HUES48 (cell line): ENCODE results near the gene CYREN.

Source experiments
- H3K27ac ChIP-seq: one replicate; pipeline ENCODE4 v1.7.0; 2013; ENCODE audit warnings: low read depth, low read length, inconsistent platforms
- H3K27me3 ChIP-seq: 2 replicates; pipeline ENCODE4 v1.6.1; 2013; ENCODE audit warnings: mild to moderate bottlenecking, low read length; ENCODE audit not compliant: control insufficient read depth, insufficient read depth
- H3K36me3 ChIP-seq: 2 replicates; pipeline ENCODE4 v1.6.1; 2013; ENCODE audit warnings: low read length; ENCODE audit not compliant: control insufficient read depth, insufficient read depth
- H3K4me1 ChIP-seq: 2 replicates; pipeline ENCODE4 v1.6.1; 2013; ENCODE audit warnings: mild to moderate bottlenecking, low read length; ENCODE audit not compliant: control insufficient read depth, insufficient read depth
- H3K4me3 ChIP-seq: 2 replicates; pipeline ENCODE4 v1.5.1; 2013; ENCODE audit warnings: mild to moderate bottlenecking, low read depth, low read length
- H3K9ac ChIP-seq: 2 replicates; pipeline ENCODE4 v1.6.1; 2013; ENCODE audit warnings: mild to moderate bottlenecking, low read depth, low read length, moderate library complexity
- H3K9me3 ChIP-seq: 2 replicates; pipeline ENCODE4 v1.6.1; 2013; ENCODE audit warnings: low read length; ENCODE audit not compliant: control insufficient read depth, insufficient read depth

CYREN gene

GRCh38 chr7:135208102-135208793, 37.7 kb upstream of the CYREN start:
- peaks cover 20% of the 10 kb centered on the region for H3K36me3 ChIP-seq
- H3K4me3 ChIP-seq: no peak overlapping the region
- H3K9ac ChIP-seq: no peak overlapping the region
- peaks cover 4% of the 10 kb centered on the region; the same call in 1 of the 2 replicates for H3K4me1 ChIP-seq
- H3K27me3 ChIP-seq: peaks cover 9% of the 10 kb centered on the region
- H3K9me3 ChIP-seq: no peaks in the 10 kb centered on the region
- no peak overlapping the region for H3K27ac ChIP-seq

- Histone ChIP-seq H3K36me3 (peaks cover 27% of the 10 kb centered on the region), H3K4me3 (no peak overlapping the region), H3K9me3 (no peaks in the 10 kb centered on the region), H3K9ac (no peak overlapping the region), H3K27me3 (peaks cover 9% of the 10 kb centered on the region), H3K27ac (no peak overlapping the region), H3K4me1 (peaks cover 4% of the 10 kb centered on the region; the same call in 1 of the 2 replicates)
Measured at GRCh38 chr7:135207406-135208101, 37.0 kb upstream of the CYREN start.

GRCh38 chr7:135206941-135207391, 36.5 kb upstream of the CYREN start:
- H3K27me3 ChIP-seq: peaks cover 9% of the 10 kb centered on the region
- peaks cover 4% of the 10 kb centered on the region; the same call in 1 of the 2 replicates for H3K4me1 ChIP-seq
- H3K9me3 ChIP-seq: no peaks in the 10 kb centered on the region
- H3K4me3 ChIP-seq: no peak overlapping the region
- no peak overlapping the region for H3K27ac ChIP-seq
- H3K9ac ChIP-seq: no peak overlapping the region
- H3K36me3 ChIP-seq: peaks cover 31% of the 10 kb centered on the region

- H3K27ac ChIP-seq: no peak overlapping the region
- peaks cover 36% of the 10 kb centered on the region for H3K36me3 ChIP-seq
- no peak overlapping the region for H3K4me3 ChIP-seq
- H3K27me3 ChIP-seq: peaks cover 7% of the 10 kb centered on the region
- H3K9me3 ChIP-seq: no peaks in the 10 kb centered on the region
- no peak overlapping the region for H3K9ac ChIP-seq
- H3K4me1 ChIP-seq: peaks cover 3% of the 10 kb centered on the region; the same call in 1 of the 2 replicates
Measured at GRCh38 chr7:135205850-135206249, 35.3 kb upstream of the CYREN start.

- H3K4me1 ChIP-seq: no peaks in the 10 kb centered on the region; the same call in 1 of the 2 replicates
- H3K27me3 ChIP-seq: no peaks in the 10 kb centered on the region
- no peak overlapping the region for H3K9ac ChIP-seq
- H3K36me3 ChIP-seq: peaks cover 44% of the 10 kb centered on the region
- no peaks in the 10 kb centered on the region for H3K9me3 ChIP-seq
- H3K4me3 ChIP-seq: no peak overlapping the region
- H3K27ac ChIP-seq: no peak overlapping the region
Measured at GRCh38 chr7:135204876-135205275, 34.4 kb upstream of the CYREN start.

GRCh38 chr7:135204341-135204749, 33.8 kb upstream of the CYREN start:
- H3K36me3 ChIP-seq: peaks cover 44% of the 10 kb centered on the region
- peaks cover 2% of the 10 kb centered on the region; the same call in 1 of the 2 replicates for H3K4me1 ChIP-seq
- no peaks in the 10 kb centered on the region for H3K9me3 ChIP-seq
- no peak overlapping the region for H3K9ac ChIP-seq
- no peaks in the 10 kb centered on the region for H3K27me3 ChIP-seq
- no peak overlapping the region for H3K4me3 ChIP-seq
- H3K27ac ChIP-seq: no peak overlapping the region

GRCh38 chr7:135201350-135201749, 30.8 kb upstream of the CYREN start:
- Histone ChIP-seq H3K4me3 (no peak overlapping the region), H3K36me3 (peaks cover 49% of the 10 kb centered on the region), H3K27ac (no peak overlapping the region)

GRCh38 chr7:135200821-135201331, 30.4 kb upstream of the CYREN start:
- Histone ChIP-seq H3K36me3 (peaks cover 49% of the 10 kb centered on the region), H3K9ac (no peak overlapping the region), H3K27me3 (no peaks in the 10 kb centered on the region), H3K9me3 (no peaks in the 10 kb centered on the region), H3K4me1 (peaks cover 2% of the 10 kb centered on the region; the same call in 1 of the 2 replicates), H3K27ac (no peak overlapping the region), H3K4me3 (no peak overlapping the region)

More at GRCh38 chr7:135201350-135201749, 30.8 kb upstream of the CYREN start:
- H3K4me1 ChIP-seq: peaks cover 2% of the 10 kb centered on the region; the same call in 1 of the 2 replicates
- no peaks in the 10 kb centered on the region for H3K27me3 ChIP-seq
- H3K9ac ChIP-seq: no peak overlapping the region
- H3K9me3 ChIP-seq: no peaks in the 10 kb centered on the region

- H3K27me3 ChIP-seq: no peaks in the 10 kb centered on the region
- no peaks in the 10 kb centered on the region for H3K9me3 ChIP-seq
- H3K4me3 ChIP-seq: no peak overlapping the region
- no peak overlapping the region for H3K9ac ChIP-seq
- peaks cover 2% of the 10 kb centered on the region; the same call in 1 of the 2 replicates for H3K4me1 ChIP-seq
- no peak overlapping the region for H3K27ac ChIP-seq
- peaks cover 44% of the 10 kb centered on the region for H3K36me3 ChIP-seq
Measured at GRCh38 chr7:135199439-135199838, 28.9 kb upstream of the CYREN start.

- H3K27ac ChIP-seq: no peak overlapping the region
- peaks cover 34% of the 10 kb centered on the region for H3K36me3 ChIP-seq
- no peak overlapping the region for H3K4me3 ChIP-seq
- peaks cover 2% of the 10 kb centered on the region; the same call in 1 of the 2 replicates for H3K4me1 ChIP-seq
- H3K9ac ChIP-seq: no peak overlapping the region
- no peaks in the 10 kb centered on the region for H3K27me3 ChIP-seq
- H3K9me3 ChIP-seq: no peaks in the 10 kb centered on the region
Measured at GRCh38 chr7:135197906-135198655, 27.6 kb upstream of the CYREN start.
